HepG2 (cell line): ENCODE measurements around the gene CNOT10. TPM values are rescaled to one million over a fixed set of nuclear protein-coding genes. Genes with fewer than 3 reads are reported as not detected.

Experiments used
- BRCA1 ChIP-seq: sonication (generic); formaldehyde crosslinking; IDR thresholded peaks from 2 replicates; pipeline ENCODE4 v1.4.0; 2020; ENCODE audit warnings: missing genetic modification reagents
- HES4 ChIP-seq: sonication (generic); formaldehyde crosslinking; IDR thresholded peaks from 2 replicates; pipeline ENCODE4 v1.9.0; 2021; ENCODE audit warnings: mild to moderate bottlenecking, missing genetic modification reagents, borderline replicate concordance
- IKZF1 ChIP-seq: fragments of 450-650 bp; IDR thresholded peaks from 2 replicates; pipeline ENCODE4 v1.7.1; 2016
- TBX2 ChIP-seq: sonication (generic); formaldehyde crosslinking; IDR thresholded peaks from 2 replicates; pipeline ENCODE4 v1.5.0; 2020; ENCODE audit warnings: missing genetic modification reagents, mild to moderate bottlenecking, borderline replicate concordance
- ZNF160 ChIP-seq: sonication (generic); formaldehyde crosslinking; IDR thresholded peaks from 2 replicates; pipeline ENCODE4 v1.8.0; 2022; ENCODE audit warnings: mild to moderate bottlenecking, inconsistent platforms, missing genetic modification reagents
- ZNF558 ChIP-seq: sonication (generic); formaldehyde crosslinking; IDR thresholded peaks from 2 replicates; pipeline ENCODE4 v1.9.0; 2022; ENCODE audit warnings: mild to moderate bottlenecking, missing genetic modification reagents, borderline replicate concordance
- polyA plus RNA-seq, 8 experiments: library from polyadenylated mRNA; depleted of rRNA in 3 of 8; stranded (reverse) in 7 of 8; unstranded in 1 of 8; fragments of >200 nt; fragmentation: Illumina TruSeq in 4 of 8; extraction: Trizol in 4 of 8; gene quantifications; 2 replicates each; pipeline versions ENCODE4 v1.2.1 to v1.2.3, GENCODE V29; 2011 to 2016; ENCODE audit warnings: low read depth in 4 of 8, missing spikeins in 1 of 8, mixed read lengths in 1 of 8; ENCODE audit not compliant: insufficient read depth in 1 of 8
- total RNA-seq, 5 experiments: library from RNA; depleted of rRNA; stranded (reverse); fragments of >200 nt; fragmentation: Illumina TruSeq; extraction: Trizol; gene quantifications; 2 replicates each; pipeline ENCODE4 v1.2.3, GENCODE V29; 2016; ENCODE audit warnings: low read depth in 1 of 5
- TF ChIP-seq, protein P1 (sequence below), 2 experiments: sonication (generic) in 1 of 2; formaldehyde crosslinking in 1 of 2; IDR thresholded peaks; 2 replicates each; pipeline versions ENCODE4 v1.5.1 to v1.6.1; 2011 to 2020; ENCODE audit warnings: borderline replicate concordance in 1 of 2, low read depth in 1 of 2, low read length in 1 of 2, mild to moderate bottlenecking in 1 of 2, missing genetic modification reagents in 1 of 2, moderate library complexity in 1 of 2
- TF ChIP-seq, protein P2 (sequence below): IDR thresholded peaks from 2 replicates; pipeline ENCODE4 v1.6.1; 2016; ENCODE audit warnings: missing compliant biosample characterization, missing genetic modification reagents, borderline replicate concordance
- TF ChIP-seq, protein P3 (sequence below): sonication (generic); formaldehyde crosslinking; IDR thresholded peaks from 2 replicates; pipeline ENCODE4 v1.8.0; 2022; ENCODE audit warnings: mild to moderate bottlenecking, missing genetic modification reagents, moderate library complexity
- TF ChIP-seq, protein P4 (sequence below): sonication (generic); formaldehyde crosslinking; IDR thresholded peaks from 2 replicates; pipeline ENCODE4 v1.4.0; 2020; ENCODE audit warnings: low read depth, mild to moderate bottlenecking, missing genetic modification reagents
- TF ChIP-seq, protein P5 (sequence below): sonication (generic); formaldehyde crosslinking; conservative IDR thresholded peaks from 2 replicates; pipeline ENCODE4 v1.4.0; 2020; ENCODE audit warnings: mild to moderate bottlenecking, missing genetic modification reagents, moderate library complexity

CNOT10 gene
- total and polyA plus RNA-seq, 2 of the 13 experiments (the other 11 are each of a cell fraction or from before 2014, with no cell fraction given), result 21.2 to 34.1 TPM

DNA sequence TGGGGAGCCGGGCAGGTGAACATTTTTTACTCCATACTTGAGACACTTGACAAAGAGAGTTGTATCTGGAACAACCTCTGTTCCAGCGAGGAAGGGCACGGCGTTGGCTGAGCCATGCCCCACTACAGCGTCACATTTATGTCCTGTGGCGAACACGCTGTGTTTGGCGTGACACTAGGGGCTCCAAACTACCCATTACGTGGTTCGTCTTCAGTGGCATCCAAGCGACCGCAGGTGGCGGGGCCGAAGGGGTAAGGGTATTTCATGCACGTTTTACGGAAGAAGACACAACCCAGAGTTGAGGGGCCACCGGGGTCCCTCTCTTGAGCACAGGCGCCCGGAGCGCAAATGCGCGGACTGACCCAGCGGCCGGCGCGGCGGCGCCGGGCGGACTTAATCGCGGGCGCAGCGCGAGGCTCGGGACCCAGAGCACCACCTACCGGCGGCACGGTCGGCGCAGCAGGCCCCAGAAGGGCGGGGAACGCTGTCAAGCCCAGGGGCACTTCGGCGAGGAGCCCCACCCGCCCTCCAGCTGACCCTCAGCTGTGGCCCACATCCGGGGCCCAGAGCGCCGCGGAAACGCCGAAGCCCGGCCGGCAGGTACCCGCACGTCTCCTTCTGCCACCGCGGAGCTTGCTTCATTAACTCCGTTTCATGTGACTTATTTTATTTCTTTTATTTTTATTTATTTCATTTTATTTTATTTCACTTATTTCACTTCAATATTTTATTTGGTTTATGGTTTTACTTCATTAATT lies 96.4 kb downstream of the CNOT10 start (continued):
- TF ChIP-seq, protein P1, sequence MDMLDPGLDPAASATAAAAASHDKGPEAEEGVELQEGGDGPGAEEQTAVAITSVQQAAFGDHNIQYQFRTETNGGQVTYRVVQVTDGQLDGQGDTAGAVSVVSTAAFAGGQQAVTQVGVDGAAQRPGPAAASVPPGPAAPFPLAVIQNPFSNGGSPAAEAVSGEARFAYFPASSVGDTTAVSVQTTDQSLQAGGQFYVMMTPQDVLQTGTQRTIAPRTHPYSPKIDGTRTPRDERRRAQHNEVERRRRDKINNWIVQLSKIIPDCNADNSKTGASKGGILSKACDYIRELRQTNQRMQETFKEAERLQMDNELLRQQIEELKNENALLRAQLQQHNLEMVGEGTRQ (IDR thresholded peaks at IDR 0.05; ENCODE audit: low read depth, low read length), result no peak
- TF ChIP-seq, protein P1 (CRISPR knock-in tag; IDR thresholded peaks at IDR 0.05; ENCODE audit: borderline replicate concordance), result no peak
- TF ChIP-seq, protein P2, sequence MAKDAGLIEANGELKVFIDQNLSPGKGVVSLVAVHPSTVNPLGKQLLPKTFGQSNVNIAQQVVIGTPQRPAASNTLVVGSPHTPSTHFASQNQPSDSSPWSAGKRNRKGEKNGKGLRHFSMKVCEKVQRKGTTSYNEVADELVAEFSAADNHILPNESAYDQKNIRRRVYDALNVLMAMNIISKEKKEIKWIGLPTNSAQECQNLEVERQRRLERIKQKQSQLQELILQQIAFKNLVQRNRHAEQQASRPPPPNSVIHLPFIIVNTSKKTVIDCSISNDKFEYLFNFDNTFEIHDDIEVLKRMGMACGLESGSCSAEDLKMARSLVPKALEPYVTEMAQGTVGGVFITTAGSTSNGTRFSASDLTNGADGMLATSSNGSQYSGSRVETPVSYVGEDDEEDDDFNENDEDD (CRISPR knock-in tag), result peak; percentile 70; the same call in 1 of the 2 replicates
- TF ChIP-seq, protein P3, sequence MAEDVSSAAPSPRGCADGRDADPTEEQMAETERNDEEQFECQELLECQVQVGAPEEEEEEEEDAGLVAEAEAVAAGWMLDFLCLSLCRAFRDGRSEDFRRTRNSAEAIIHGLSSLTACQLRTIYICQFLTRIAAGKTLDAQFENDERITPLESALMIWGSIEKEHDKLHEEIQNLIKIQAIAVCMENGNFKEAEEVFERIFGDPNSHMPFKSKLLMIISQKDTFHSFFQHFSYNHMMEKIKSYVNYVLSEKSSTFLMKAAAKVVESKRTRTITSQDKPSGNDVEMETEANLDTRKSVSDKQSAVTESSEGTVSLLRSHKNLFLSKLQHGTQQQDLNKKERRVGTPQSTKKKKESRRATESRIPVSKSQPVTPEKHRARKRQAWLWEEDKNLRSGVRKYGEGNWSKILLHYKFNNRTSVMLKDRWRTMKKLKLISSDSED, result no peak
- TF ChIP-seq, protein P4, sequence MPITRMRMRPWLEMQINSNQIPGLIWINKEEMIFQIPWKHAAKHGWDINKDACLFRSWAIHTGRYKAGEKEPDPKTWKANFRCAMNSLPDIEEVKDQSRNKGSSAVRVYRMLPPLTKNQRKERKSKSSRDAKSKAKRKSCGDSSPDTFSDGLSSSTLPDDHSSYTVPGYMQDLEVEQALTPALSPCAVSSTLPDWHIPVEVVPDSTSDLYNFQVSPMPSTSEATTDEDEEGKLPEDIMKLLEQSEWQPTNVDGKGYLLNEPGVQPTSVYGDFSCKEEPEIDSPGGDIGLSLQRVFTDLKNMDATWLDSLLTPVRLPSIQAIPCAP (CRISPR knock-in tag), result no peak
- TF ChIP-seq HES4 (CRISPR knock-in tag) (peak; percentile 74; the same call in 1 of the 2 replicates), BRCA1 (CRISPR knock-in tag) (no peak), ZNF160 (peak; percentile 32; the same call in 1 of the 2 replicates), IKZF1 (no peak), TBX2 (CRISPR knock-in tag) (peak; percentile 47; the same call in 1 of the 2 replicates), ZNF558 (CRISPR knock-in tag) (no peak; the same call in 1 of the 2 replicates)
- TF ChIP-seq, protein P5, sequence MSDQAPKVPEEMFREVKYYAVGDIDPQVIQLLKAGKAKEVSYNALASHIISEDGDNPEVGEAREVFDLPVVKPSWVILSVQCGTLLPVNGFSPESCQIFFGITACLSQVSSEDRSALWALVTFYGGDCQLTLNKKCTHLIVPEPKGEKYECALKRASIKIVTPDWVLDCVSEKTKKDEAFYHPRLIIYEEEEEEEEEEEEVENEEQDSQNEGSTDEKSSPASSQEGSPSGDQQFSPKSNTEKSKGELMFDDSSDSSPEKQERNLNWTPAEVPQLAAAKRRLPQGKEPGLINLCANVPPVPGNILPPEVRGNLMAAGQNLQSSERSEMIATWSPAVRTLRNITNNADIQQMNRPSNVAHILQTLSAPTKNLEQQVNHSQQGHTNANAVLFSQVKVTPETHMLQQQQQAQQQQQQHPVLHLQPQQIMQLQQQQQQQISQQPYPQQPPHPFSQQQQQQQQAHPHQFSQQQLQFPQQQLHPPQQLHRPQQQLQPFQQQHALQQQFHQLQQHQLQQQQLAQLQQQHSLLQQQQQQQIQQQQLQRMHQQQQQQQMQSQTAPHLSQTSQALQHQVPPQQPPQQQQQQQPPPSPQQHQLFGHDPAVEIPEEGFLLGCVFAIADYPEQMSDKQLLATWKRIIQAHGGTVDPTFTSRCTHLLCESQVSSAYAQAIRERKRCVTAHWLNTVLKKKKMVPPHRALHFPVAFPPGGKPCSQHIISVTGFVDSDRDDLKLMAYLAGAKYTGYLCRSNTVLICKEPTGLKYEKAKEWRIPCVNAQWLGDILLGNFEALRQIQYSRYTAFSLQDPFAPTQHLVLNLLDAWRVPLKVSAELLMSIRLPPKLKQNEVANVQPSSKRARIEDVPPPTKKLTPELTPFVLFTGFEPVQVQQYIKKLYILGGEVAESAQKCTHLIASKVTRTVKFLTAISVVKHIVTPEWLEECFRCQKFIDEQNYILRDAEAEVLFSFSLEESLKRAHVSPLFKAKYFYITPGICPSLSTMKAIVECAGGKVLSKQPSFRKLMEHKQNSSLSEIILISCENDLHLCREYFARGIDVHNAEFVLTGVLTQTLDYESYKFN (CRISPR knock-in tag), result peak; percentile 51
- TF ChIP-seq, all 625 proteins: peak for 242
